K562 (cell line): Measurements from ENCODE around the gene E2F7. TPM values are rescaled to one million over a fixed set of nuclear protein-coding genes. Genes with fewer than 3 reads are reported as not detected.

ENCODE experiments used
- ATAC-seq: fragments of 200-7000 bp; cut with Tn5 transposase; 3 replicates; pipeline ENCODE4 v1.9.1; 2020; ENCODE audit warnings: moderate library complexity
- BruUV-seq: library from RNA; stranded (reverse); fragments of 400-500 nt; replicated peaks from 2 replicates; lab custom pipeline; 2021; lab: Mats Ljungman, UMichigan
- CTCF ChIA-PET: fragments of 300-600 bp; formaldehyde crosslinking; extraction: SDS; loops from one replicate; lab custom pipeline; 2021; ENCODE audit warnings: low intra/inter-chr PET ratio; lab: Yijun Ruan, JAX
- POLR2A ChIA-PET: fragments of 300-600, 350-650 bp; sonication (Branson Sonifier 250); formaldehyde crosslinking; extraction: SDS; loops from one replicate; lab custom pipeline; 2021; ENCODE audit warnings: antibody characterized with exemption, inconsistent platforms; lab: Yijun Ruan, JAX
- DNase-seq, 4 experiments: peaks; one replicate each; pipeline versions ENCODE4 v3.0.0 to v3.0.0-alpha.2; 2011 to 2018; ENCODE audit warnings: low spot score in 3 of 4, mixed read lengths in 3 of 4; ENCODE audit errors: extremely low read depth in 1 of 4
- FAIRE-seq: peaks from 2 replicates; lab custom pipeline; 2011; peaks lifted over from hg19 to GRCh38; lab: Jason Lieb, UNC
- H2AFZ ChIP-seq: 2 replicates; pipeline ENCODE4 v1.6.0; 2011; ENCODE audit warnings: low read depth, low read length, control low read depth, inconsistent platforms
- H3K27ac ChIP-seq: fragments of 200-600 bp; 3 replicates; pipeline ENCODE4 v1.8.0; 2011; ENCODE audit warnings: low read depth, mild to moderate bottlenecking, control low read depth, inconsistent platforms, low read length, moderate library complexity, mixed read lengths; ENCODE audit errors: extremely low read depth
- H3K27me3 ChIP-seq, 2 experiments: fragments of 300-600 bp in 1 of 2; 2 replicates in 1 of 2; 3 replicates in 1 of 2; pipeline versions ENCODE4 v1.6.0 to v1.8.0; 2011; ENCODE audit warnings: inconsistent platforms in 2 of 2, low read length in 2 of 2, mild to moderate bottlenecking in 1 of 2, mixed read lengths in 1 of 2, moderate library complexity in 1 of 2; ENCODE audit not compliant: control insufficient read depth in 2 of 2, insufficient read depth in 2 of 2
- H3K36me3 ChIP-seq: fragments of 300-600 bp; 3 replicates; pipeline ENCODE4 v1.8.0; 2011; ENCODE audit warnings: mild to moderate bottlenecking, low read length, inconsistent platforms; ENCODE audit not compliant: control insufficient read depth, insufficient read depth
- H3K4me1 ChIP-seq, 2 experiments: fragments of 200-600 bp in 1 of 2; replicated peaks in 1 of 2; 2 replicates in 1 of 2; 3 replicates in 1 of 2; pipeline versions ENCODE4 v1.5.1 to v1.8.0; 2011; ENCODE audit warnings: inconsistent platforms in 2 of 2, low read length in 2 of 2, mild to moderate bottlenecking in 1 of 2, mixed read lengths in 1 of 2, moderate library complexity in 1 of 2; ENCODE audit not compliant: control insufficient read depth in 2 of 2, insufficient read depth in 2 of 2
- H3K4me2 ChIP-seq: 2 replicates; pipeline ENCODE4 v1.6.1; 2011; ENCODE audit warnings: low read length, control low read depth, inconsistent platforms, mixed read lengths; ENCODE audit not compliant: insufficient read depth
- H3K4me3 ChIP-seq: fragments of 200-600 bp; sonication (generic), shearing (Covaris generic); 2 replicates; pipeline ENCODE4 v1.5.1; 2016; ENCODE audit warnings: control low read depth, inconsistent platforms
- H3K79me2 ChIP-seq: fragments of 200-600 bp; 3 replicates; pipeline ENCODE4 v1.8.0; 2011; ENCODE audit warnings: low read length, inconsistent platforms; ENCODE audit not compliant: control insufficient read depth, insufficient read depth
- H3K9ac ChIP-seq, 2 experiments: 2 replicates each; pipeline versions ENCODE4 v1.6.0 to v1.6.1; 2011; ENCODE audit warnings: low read depth in 2 of 2, low read length in 2 of 2, control low read depth in 1 of 2, inconsistent platforms in 1 of 2, mild to moderate bottlenecking in 1 of 2, mixed read lengths in 1 of 2; ENCODE audit not compliant: insufficient read depth in 1 of 2
- H3K9me1 ChIP-seq: one replicate; pipeline ENCODE4 v1.6.0; 2011; ENCODE audit warnings: inconsistent platforms, mild to moderate bottlenecking, low read length, moderate library complexity; ENCODE audit not compliant: control insufficient read depth, insufficient read depth
- H3K9me3 ChIP-seq: replicated peaks from 2 replicates; pipeline ENCODE4 v1.5.1; 2011; ENCODE audit warnings: low read depth, low read length, inconsistent platforms; ENCODE audit not compliant: control insufficient read depth, insufficient read depth
- H4K20me1 ChIP-seq: replicated peaks from 2 replicates; pipeline ENCODE4 v1.6.1; 2011; ENCODE audit warnings: low read length, inconsistent platforms, mixed read lengths; ENCODE audit not compliant: control insufficient read depth, insufficient read depth
- ARNT ChIP-seq, 2 experiments: fragments of 450-650 bp; IDR thresholded peaks; 2 replicates each; pipeline ENCODE4 v1.6.1; 2016; ENCODE audit warnings: mild to moderate bottlenecking in 1 of 2
- BHLHE40 ChIP-seq: IDR thresholded peaks from 2 replicates; pipeline ENCODE4 v1.6.1; 2011; ENCODE audit warnings: low read length, improper control_type of control experiment
- E2F8 ChIP-seq: fragments of 450-650 bp; IDR thresholded peaks from 2 replicates; pipeline ENCODE4 v1.7.1; 2018; ENCODE audit warnings: mild to moderate bottlenecking, low read depth; ENCODE audit not compliant: partially characterized antibody
- SP2 ChIP-seq: IDR thresholded peaks from 2 replicates; pipeline ENCODE4 v1.6.1; 2011; ENCODE audit warnings: mild to moderate bottlenecking, low read depth, low read length, moderate library complexity; ENCODE audit not compliant: poor library complexity, severe bottlenecking; ENCODE audit errors: extremely low read depth
- TAF7 ChIP-seq: fragments of 450-650 bp; IDR thresholded peaks from 2 replicates; pipeline ENCODE4 v1.6.1; 2016; ENCODE audit warnings: missing genetic modification characterization, missing compliant biosample characterization
- YY1 ChIP-seq, 3 experiments: IDR thresholded peaks; 2 replicates each; pipeline ENCODE4 v1.6.1; 2011; ENCODE audit warnings: low read length in 2 of 3, mild to moderate bottlenecking in 2 of 3, moderate library complexity in 2 of 3, borderline replicate concordance in 1 of 3, control low read depth in 1 of 3, low read depth in 1 of 3; ENCODE audit not compliant: insufficient read depth in 3 of 3, insufficient replicate concordance in 2 of 3, control insufficient read depth in 1 of 3, insufficient read length in 1 of 3; ENCODE audit errors: extremely low read depth in 1 of 3
- ZBTB40 ChIP-seq, 2 experiments: fragments of 450-650 bp in 1 of 2; sonication (generic) in 1 of 2; formaldehyde crosslinking in 1 of 2; IDR thresholded peaks; 2 replicates each; pipeline versions ENCODE4 v1.7.1 to v1.9.0; 2016 to 2022; ENCODE audit warnings: inconsistent platforms in 1 of 2, mild to moderate bottlenecking in 1 of 2, missing genetic modification reagents in 1 of 2
- ZFP30 ChIP-seq: fragments of 250-450 bp; sonication (Bioruptor Pico); IDR thresholded peaks from 2 replicates; pipeline ENCODE4 v1.8.0; 2022; ENCODE audit warnings: moderate library complexity, mild to moderate bottlenecking, inconsistent platforms, borderline replicate concordance
- whole genome bisulfite sequencing: fragments of 100-300 bp; shearing (Covaris generic); methylation state at CpG from one replicate; pipeline ENCODE4 v1.1.6; 2016; ENCODE audit warnings: low coverage, mixed read lengths; ENCODE audit not compliant: insufficient coverage; ENCODE audit errors: missing lambda C conversion rate; 5-methylcytosine and 5-hydroxymethylcytosine counted together
- in situ Hi-C: fragments of 300-500 bp; cut with MboI; formaldehyde crosslinking; loops from 4 replicates; pipeline ENCODE4 v1.15.0; 2018; ENCODE audit warnings: inconsistent platforms, mixed read lengths
- intact Hi-C: fragments of 100-400 bp; cut with micrococcal nuclease; formaldehyde crosslinking; loops from 2 replicates; pipeline ENCODE4 v1.14.2; 2022
- polyA plus RNA-seq, 8 experiments: library from polyadenylated mRNA; depleted of rRNA in 4 of 8; stranded (reverse) in 5 of 8; unstranded in 3 of 8; fragments of >200 nt; fragmentation: Nextera tagmentation in 2 of 8; fragmentation: Illumina TruSeq in 1 of 8; extraction: Ambion mirVana in 2 of 8; extraction: Trizol in 1 of 8; gene quantifications; 2 replicates each; pipeline versions ENCODE4 v1.2.1 to v1.2.3, GENCODE V29; 2011 to 2014; ENCODE audit warnings: inconsistent platforms in 1 of 8, missing spikeins in 1 of 8
- total RNA-seq, 7 experiments: library from RNA; depleted of rRNA in 6 of 7; stranded (reverse); fragments of >200 nt in 6 of 7; fragmentation: Illumina TruSeq in 2 of 7; extraction: Trizol in 2 of 7; gene quantifications; 2 replicates each; pipeline versions ENCODE4 v1.2.1 to v1.2.3, GENCODE V29; 2011 to 2021; ENCODE audit warnings: low replicate concordance in 1 of 7

E2F7 gene
- total and polyA plus RNA-seq, 9 of the 15 experiments (the other 6 are each of a cell fraction or from before 2014, with no cell fraction given), result 3.4 to 13.6 (median 8.1) TPM

GRCh38 chr12:76976777-76977382 is 88.5 kb downstream of the E2F7 start:
- Histone ChIP-seq H3K9me1 (no peaks in the 10 kb centered on the region), H3K4me1 (no peaks in the 10 kb centered on the region), H3K9me3 (no peaks in the 10 kb centered on the region), H3K9ac (no peak overlapping the region), H3K36me3 (no peaks in the 10 kb centered on the region), H3K4me3 (no peak overlapping the region), H3K27ac (no peak overlapping the region), H3K79me2 (no peaks in the 10 kb centered on the region), H2AFZ (no peak overlapping the region), H4K20me1 (no peaks in the 10 kb centered on the region), H3K4me2 (no peak overlapping the region), H3K27me3 (no peaks in the 10 kb centered on the region)
- DNase-seq, result no peak
- FAIRE-seq, result no peak
- intact Hi-C loops, result no loop called here
- POLR2A ChIA-PET, result no interaction called here
- in situ Hi-C loops, result no loop called here
- CTCF ChIA-PET, result no interaction called here
- no peak for ATAC-seq
- WGBS, result 0% methylated on average over 2 of the region's 2 CpGs
- no TSS peak for BruUV-seq
- TF ChIP-seq TAF7 (tag) (no peak), E2F8 (no peak), BHLHE40 (no peak), ARNT (IDR thresholded peaks at IDR 0.05) (no peak), SP2 (no peak), ZFP30 (CRISPR knock-in tag) (no peak), ZBTB40 (IDR thresholded peaks at IDR 0.05) (no peak), ZBTB40 (CRISPR knock-in tag; IDR thresholded peaks at IDR 0.05) (no peak), YY1 (IDR thresholded peaks at IDR 0.05; ENCODE audit: borderline replicate concordance in 1 of 3, control insufficient read depth in 1 of 3, extremely low read depth in 1 of 3, insufficient read depth in 3 of 3, insufficient read length in 1 of 3, insufficient replicate concordance in 2 of 3, low read depth in 1 of 3, low read length in 2 of 3) (no peak)
